Trophoblast cell (in vitro differentiated cells and primary cell): ENCODE data around the gene ATL1.

Experiments
- DNase-seq, 2 donors: peaks; one replicate each; pipeline ENCODE4 v3.0.0-alpha.2; 2016
- H2AFZ ChIP-seq: 2 replicates; pipeline ENCODE4 v1.6.1; 2013; ENCODE audit warnings: low read length, moderate library complexity, mild to moderate bottlenecking; ENCODE audit not compliant: insufficient read depth, poor library complexity
- H2AK5ac ChIP-seq: 2 replicates; pipeline ENCODE4 v1.6.1; 2013; ENCODE audit warnings: mild to moderate bottlenecking, low read length
- H2BK120ac ChIP-seq: 2 replicates; pipeline ENCODE4 v1.6.1; 2013; ENCODE audit warnings: low read length, mild to moderate bottlenecking, moderate library complexity; ENCODE audit not compliant: insufficient read depth, poor library complexity
- H2BK12ac ChIP-seq: 2 replicates; pipeline ENCODE4 v1.6.1; 2013; ENCODE audit warnings: mild to moderate bottlenecking, low read length, moderate library complexity
- H2BK5ac ChIP-seq: 2 replicates; pipeline ENCODE4 v1.6.1; 2013; ENCODE audit warnings: low read length, low read depth, moderate library complexity, mild to moderate bottlenecking; ENCODE audit not compliant: poor library complexity
- H3K14ac ChIP-seq: 2 replicates; pipeline ENCODE4 v1.6.1; 2013; ENCODE audit warnings: mild to moderate bottlenecking, low read length
- H3K18ac ChIP-seq: 2 replicates; pipeline ENCODE4 v1.6.1; 2013; ENCODE audit warnings: mild to moderate bottlenecking, low read length
- H3K23ac ChIP-seq: 2 replicates; pipeline ENCODE4 v1.6.1; 2013; ENCODE audit warnings: low read length
- H3K27ac ChIP-seq: 2 replicates; pipeline ENCODE4 v1.5.1; 2013; ENCODE audit warnings: low read depth, mild to moderate bottlenecking, inconsistent platforms, low read length, moderate library complexity
- H3K27me3 ChIP-seq: 2 replicates; pipeline ENCODE4 v1.6.1; 2013; ENCODE audit warnings: inconsistent platforms, mild to moderate bottlenecking, low read length, moderate library complexity; ENCODE audit not compliant: insufficient read depth
- H3K36me3 ChIP-seq, 2 experiments: 1 replicate in 1 of 2; 2 replicates in 1 of 2; pipeline ENCODE4 v1.6.1; 2013; ENCODE audit warnings: low read length in 2 of 2, mild to moderate bottlenecking in 2 of 2, moderate library complexity in 1 of 2; ENCODE audit not compliant: insufficient read depth in 2 of 2, control insufficient read depth in 1 of 2
- H3K4ac ChIP-seq: 2 replicates; pipeline ENCODE4 v1.6.1; 2013; ENCODE audit warnings: low read depth, mild to moderate bottlenecking, low read length, moderate library complexity
- H3K4me1 ChIP-seq, 2 experiments: 1 replicate in 1 of 2; 2 replicates in 1 of 2; pipeline ENCODE4 v1.6.1; 2013; ENCODE audit warnings: low read length in 2 of 2, mild to moderate bottlenecking in 2 of 2, moderate library complexity in 1 of 2; ENCODE audit not compliant: insufficient read depth in 2 of 2, control insufficient read depth in 1 of 2
- H3K4me2 ChIP-seq: 2 replicates; pipeline ENCODE4 v1.6.1; 2013; ENCODE audit warnings: inconsistent platforms, mild to moderate bottlenecking, low read length, moderate library complexity
- H3K4me3 ChIP-seq: 2 replicates; pipeline ENCODE4 v1.5.1; 2013; ENCODE audit warnings: mild to moderate bottlenecking, low read depth, low read length, inconsistent platforms
- H3K79me1 ChIP-seq: one replicate; pipeline ENCODE4 v1.6.1; 2013; ENCODE audit warnings: low read length
- H3K79me2 ChIP-seq: 2 replicates; pipeline ENCODE4 v1.6.1; 2013; ENCODE audit warnings: low read length, mild to moderate bottlenecking; ENCODE audit not compliant: control insufficient read depth, insufficient read depth, poor library complexity
- H3K9ac ChIP-seq: 2 replicates; pipeline ENCODE4 v1.6.1; 2013; ENCODE audit warnings: mild to moderate bottlenecking, low read length
- H3K9me3 ChIP-seq: 2 replicates; pipeline ENCODE4 v1.6.1; 2013; ENCODE audit warnings: low read depth, mild to moderate bottlenecking, control low read depth, inconsistent platforms, low read length; ENCODE audit not compliant: insufficient read depth
- H4K12ac ChIP-seq: 2 replicates; pipeline ENCODE4 v1.6.1; 2013; ENCODE audit warnings: low read depth, mild to moderate bottlenecking, low read length, moderate library complexity
- H4K8ac ChIP-seq: 2 replicates; pipeline ENCODE4 v1.6.1; 2013; ENCODE audit warnings: low read depth, mild to moderate bottlenecking, low read length, moderate library complexity
- H4K91ac ChIP-seq: one replicate; pipeline ENCODE4 v1.6.1; 2013; ENCODE audit warnings: low read depth, mild to moderate bottlenecking, low read length, moderate library complexity
- WGBS: extraction: QIAGEN DNeasy Blood & Tissue Kit; methylation state at CpG from one replicate; pipeline ENCODE4 v1.1.7; 2013; ENCODE audit warnings: missing lambda C conversion rate; ENCODE audit not compliant: insufficient read length, insufficient coverage; ENCODE audit errors: extremely low coverage; 5-methylcytosine and 5-hydroxymethylcytosine counted together

ATL1 gene

GRCh38 chr14:50530794-50531365 lies 29.1 kb upstream of the ATL1 start:
- Histone ChIP-seq H3K4ac (peak overlapping the region; percentile 33), H4K12ac (no peak overlapping the region), H2AFZ (no peak overlapping the region), H3K18ac (no peak overlapping the region), H3K4me1 (peaks cover 4 to 8% of the 10 kb centered on the region in 2 experiments), H3K14ac (no peak overlapping the region), H2BK5ac (no peak overlapping the region), H4K8ac (no peak overlapping the region), H2AK5ac (no peak overlapping the region), H3K9ac (no peak overlapping the region), H2BK12ac (no peak overlapping the region), H3K23ac (no peak overlapping the region), H3K27ac (no peak overlapping the region), H3K4me3 (no peak overlapping the region), H2BK120ac (no peak overlapping the region), H3K4me2 (peak overlapping the region; percentile 87), H3K79me1 (peaks cover 10% of the 10 kb centered on the region), H3K79me2 (peaks cover 22% of the 10 kb centered on the region), H3K9me3 (peaks cover 1% of the 10 kb centered on the region), H4K91ac (no peak overlapping the region), H3K36me3 (peaks cover 0 to 5% of the 10 kb centered on the region in 2 experiments), H3K27me3 (no peaks in the 10 kb centered on the region)
- no CpG with 5 or more reads among the region's 8 CpGs for WGBS
- DNase-seq = no peak

GRCh38 chr14:50531595-50532501 lies 28.1 kb upstream of the ATL1 start:
- H3K4ac ChIP-seq = peak overlapping the region; percentile 56
- no peak overlapping the region for H2BK12ac ChIP-seq
- peaks cover 2% of the 10 kb centered on the region for H3K9me3 ChIP-seq
- no peak overlapping the region for H2AK5ac ChIP-seq
- H3K36me3 ChIP-seq = peaks cover 0 to 5% of the 10 kb centered on the region in 2 experiments
- peak overlapping the region; percentile 70 for H2BK5ac ChIP-seq
- H3K18ac ChIP-seq = peak overlapping the region; percentile 66
- peaks cover 10% of the 10 kb centered on the region for H3K79me1 ChIP-seq
- H3K79me2 ChIP-seq = peaks cover 22% of the 10 kb centered on the region
- peak overlapping the region; percentile 92 for H3K4me3 ChIP-seq
- H3K4me1 ChIP-seq = peaks cover 4 to 8% of the 10 kb centered on the region in 2 experiments
- peak overlapping the region; percentile 80 for H3K27ac ChIP-seq
- peak overlapping the region; percentile 55 for H2AFZ ChIP-seq
- peak overlapping the region; percentile 55 for H4K8ac ChIP-seq
- peak overlapping the region; percentile 82 for H3K14ac ChIP-seq
- H3K9ac ChIP-seq = peak overlapping the region; percentile 96
- no peak overlapping the region for H3K23ac ChIP-seq
- DNase-seq = peak; percentile 52 to 58
- no peaks in the 10 kb centered on the region for H3K27me3 ChIP-seq
- peak overlapping the region; percentile 60 for H4K91ac ChIP-seq
- peak overlapping the region; percentile 87 for H3K4me2 ChIP-seq
- peak overlapping the region; percentile 57 for H2BK120ac ChIP-seq
- peak overlapping the region; percentile 22 for H4K12ac ChIP-seq
- WGBS = no CpG with 5 or more reads among the region's 82 CpGs

- Histone ChIP-seq H4K8ac (peak within 1 kb of the TSS; percentile 55), H3K9ac (peak within 1 kb of the TSS; percentile 96), H3K27ac (peak within 1 kb of the TSS; percentile 80), H2BK120ac (peak within 1 kb of the TSS; percentile 57), H3K27me3 (no peaks in the 10 kb centered on the region), H2AK5ac (no peak within 1 kb of the TSS), H3K79me1 (peaks cover 10% of the 10 kb centered on the region), H4K12ac (peak within 1 kb of the TSS; percentile 22), H3K14ac (peak within 1 kb of the TSS; percentile 82), H2BK12ac (no peak within 1 kb of the TSS), H3K23ac (no peak within 1 kb of the TSS), H3K9me3 (peaks cover 8% of the 10 kb centered on the region), H3K18ac (peak within 1 kb of the TSS; percentile 66), H3K4me1 (peaks cover 4 to 8% of the 10 kb centered on the region in 2 experiments), H3K4me3 (peak within 1 kb of the TSS; percentile 92), H2BK5ac (peak within 1 kb of the TSS; percentile 70), H3K4ac (peak within 1 kb of the TSS; percentile 56), H3K36me3 (peaks cover 0 to 4% of the 10 kb centered on the region in 2 experiments), H3K4me2 (peak within 1 kb of the TSS; percentile 99), H2AFZ (peak within 1 kb of the TSS; percentile 64), H4K91ac (peak within 1 kb of the TSS; percentile 60), H3K79me2 (peaks cover 19% of the 10 kb centered on the region)
- WGBS = no CpG with 5 or more reads among the region's 60 CpGs
- peak; percentile 86 to 91 for DNase-seq
Observed at GRCh38 chr14:50532502-50533240, 27.3 kb upstream of the ATL1 start, which contains the start of gene MAP4K5. TSS of gene MAP4K5 (minus strand) at chr14:50532569. CDS start at chr14:50532049, 520 bp downstream.

GRCh38 chr14:50533241-50533705 lies 26.7 kb upstream of the ATL1 start:
- peaks cover 0 to 4% of the 10 kb centered on the region in 2 experiments for H3K36me3 ChIP-seq
- no peak for DNase-seq
- H3K14ac ChIP-seq = no peak overlapping the region
- H3K79me2 ChIP-seq = peaks cover 19% of the 10 kb centered on the region
- no peak overlapping the region for H4K12ac ChIP-seq
- peak overlapping the region; percentile 99 for H3K4me2 ChIP-seq
- peaks cover 4 to 8% of the 10 kb centered on the region in 2 experiments for H3K4me1 ChIP-seq
- no peak overlapping the region for H2BK5ac ChIP-seq
- H4K8ac ChIP-seq = no peak overlapping the region
- H2BK12ac ChIP-seq = no peak overlapping the region
- peaks cover 8% of the 10 kb centered on the region for H3K9me3 ChIP-seq
- WGBS = no CpG with 5 or more reads among the region's 5 CpGs
- H2AFZ ChIP-seq = peak overlapping the region; percentile 64
- H3K27ac ChIP-seq = no peak overlapping the region
- H3K18ac ChIP-seq = no peak overlapping the region
- no peak overlapping the region for H3K9ac ChIP-seq
- H4K91ac ChIP-seq = no peak overlapping the region
- no peak overlapping the region for H3K23ac ChIP-seq
- H3K4ac ChIP-seq = no peak overlapping the region
- no peak overlapping the region for H2AK5ac ChIP-seq
- H2BK120ac ChIP-seq = no peak overlapping the region
- H3K79me1 ChIP-seq = peaks cover 10% of the 10 kb centered on the region
- no peaks in the 10 kb centered on the region for H3K27me3 ChIP-seq
- no peak overlapping the region for H3K4me3 ChIP-seq
